Heart right ventricle (tissue), 16 donors: ENCODE data around the gene PYURF. TPM values are rescaled to one million over a fixed set of nuclear protein-coding genes. Genes with fewer than 3 reads are reported as not detected.
"Not testable (repeated sequence)": the region's sequence is repeated elsewhere in the genome, so short reads cannot be mapped to it uniquely, and the experiment has no call there.

Experiments
- ATAC-seq, 8 donors: fragments of 200-7000 bp; cut with Tn5 transposase; one replicate each; pipeline ENCODE4 v1.9.1; 2020; ENCODE audit warnings: mild to moderate bottlenecking in 8 of 8, moderate library complexity in 8 of 8, moderate number of reproducible peaks in 1 of 8
- DNase-seq, 2 donors: peaks; one replicate each; pipeline ENCODE4 v3.0.0-alpha.2; 2020
- H3K27ac ChIP-seq, 10 donors: fragments of 200-600 bp; sonication (generic) in 2 of 10; one replicate each; pipeline versions ENCODE4 v1.5.0 to v1.8.0; 2020 to 2022; ENCODE audit warnings: mild to moderate bottlenecking in 3 of 10
- H3K27me3 ChIP-seq, 7 donors: fragments of 200-600 bp; one replicate each; pipeline ENCODE4 v1.8.0; 2021 to 2022; ENCODE audit warnings: mild to moderate bottlenecking in 2 of 7
- H3K36me3 ChIP-seq, 9 donors: fragments of 200-600 bp; sonication (generic) in 1 of 9; one replicate each; pipeline versions ENCODE4 v1.5.0 to v1.8.0; 2020 to 2022; ENCODE audit warnings: mild to moderate bottlenecking in 2 of 9
- H3K4me1 ChIP-seq, 9 donors: fragments of 200-600 bp; sonication (generic) in 1 of 9; one replicate each; pipeline versions ENCODE4 v1.5.0 to v1.8.0; 2020 to 2022; ENCODE audit warnings: mild to moderate bottlenecking in 4 of 9
- H3K4me3 ChIP-seq, 10 donors: fragments of 200-600 bp; sonication (generic) in 2 of 10; one replicate each; pipeline versions ENCODE4 v1.5.0 to v1.8.0; 2020 to 2022; ENCODE audit warnings: mild to moderate bottlenecking in 7 of 10, moderate library complexity in 2 of 10
- H3K9me3 ChIP-seq, 11 donors: fragments of 200-600 bp in 10 of 11; sonication (generic) in 2 of 11; one replicate each; pipeline versions ENCODE4 v1.5.0 to v1.8.0; 2013 to 2022; ENCODE audit warnings: mild to moderate bottlenecking in 2 of 11, control low read depth in 1 of 11, moderate library complexity in 1 of 11
- WGBS, 2 donors: extraction: QIAGEN DNeasy Blood & Tissue Kit; methylation state at CpG; one replicate each; pipeline ENCODE4 v1.1.7; 2013; ENCODE audit warnings: inconsistent platforms in 1 of 2; 5-methylcytosine and 5-hydroxymethylcytosine counted together
- intact Hi-C, 10 donors: fragments of 100-400 bp; cut with DNase I; formaldehyde crosslinking; loops; one replicate each; pipeline versions ENCODE4 v1.11.1 to v1.14.2; 2022
- polyA plus RNA-seq, 2 donors: library from polyadenylated mRNA; stranded (reverse); fragments of 200-250 nt; gene quantifications; one replicate each; pipeline ENCODE4 v1.2.3, GENCODE V29; 2013
- total RNA-seq, 10 donors: library from RNA; stranded (reverse); fragmentation: NEBNext Ultra II Directional in 3 of 10; extraction: Animal tissue kit (Norgen Biotek cat#: 25700) in 3 of 10; gene quantifications; one replicate each; pipeline versions ENCODE4 v1.2.1 to v1.2.4, GENCODE V29; 2021 to 2023
- TF ChIP-seq, protein P1 (sequence below), 9 donors: fragments of 200-600 bp; sonication (generic) in 2 of 9; IDR thresholded peaks; one replicate each; pipeline versions ENCODE4 v1.5.0 to v1.8.0; 2021 to 2022; ENCODE audit warnings: antibody characterized with exemption in 9 of 9, mild to moderate bottlenecking in 5 of 9, moderate library complexity in 1 of 9
- donor health status: Arrhythmogenic right ventricular cardiomyopathy.
- donor health status: ischemic (EF 13 %, LVEDD 7.1; RV severe dilation, severe dysfunction).
- donor health status: healthy with polysubstance abuse.
- donor health status: DM: no; HTN: yes; CAD: no.
- donor health status: DM: no; HTN: no; CAD: no.
- donor health status: ischemic (EF 25% LVEDD 6.9; RV normal size, moderate dysfunction).
- donor health status: ischemic (EF 25% LVEDD 5.7; RV mildly dilated, moderate dysfunction).
- donor health status: healthy.
- donor health status: DM: yes; HTN: yes; CAD: no.
- donor health status: Ischemic cardiomyopathy.
- donor health status: ischemic (EF 35%, LVEDD 5.7; RV mildly dilated, moderate dysfunction).
- donor health status: nonischemic (EF 11% LVEDD 7.7; RV severe dilation, severe dysfunction).
- donor health status: DM: yes; HTN: yes; CAD: no.
- donor health status: PGD.
- donor health status: ischemic (EF 29% LVEDD 5.4; RV normal size, mild dysfunction).
- donor health status: nonischemic (EF 23%, LVEDD 6.1; RV moderate dilation, normal function).

Gene PYURF
- total and polyA plus RNA-seq, 12 donors = 44.6 to 99.3 (median 49.5) TPM

DNA sequence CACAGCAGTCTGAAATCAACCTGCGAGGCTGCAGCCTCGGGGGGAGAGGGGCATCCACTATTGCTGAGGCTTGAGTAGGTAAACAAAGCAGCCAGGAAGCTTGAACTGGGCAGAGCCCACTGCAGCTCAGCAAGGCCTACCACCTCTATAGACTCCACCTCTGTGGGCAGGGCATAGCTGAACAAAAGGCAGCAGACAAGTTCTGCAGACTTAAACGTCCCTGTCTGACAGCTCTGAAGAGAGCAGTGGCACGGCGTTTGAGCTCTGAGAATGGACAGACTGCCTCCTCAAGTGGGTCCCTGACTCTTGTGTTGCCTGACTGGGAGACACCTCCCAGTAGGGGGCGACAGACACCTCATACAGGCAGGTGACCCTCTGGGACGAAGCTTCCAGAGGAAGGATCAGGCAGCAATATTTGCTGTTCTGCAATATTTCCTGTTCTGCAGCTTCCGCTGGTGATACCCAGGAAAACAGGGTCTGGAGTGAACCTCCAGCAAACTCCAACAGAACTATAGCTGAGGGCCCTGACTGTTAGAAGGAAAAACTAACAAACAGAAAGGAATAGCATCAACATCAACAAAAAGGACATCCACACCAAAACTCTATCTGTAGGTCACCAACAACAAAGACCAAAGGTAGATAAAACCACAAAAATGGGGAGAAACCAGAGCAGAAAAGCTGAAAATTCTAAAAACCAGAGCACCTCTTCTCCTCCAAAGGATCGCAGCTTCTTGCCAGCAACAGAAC, 15.9 kb upstream of the PYURF start:
- not testable (repeated sequence) for H3K36me3 ChIP-seq, H3K27me3 ChIP-seq, H3K4me3 ChIP-seq, H3K27ac ChIP-seq, H3K9me3 ChIP-seq
- intact Hi-C loops = loop anchor here (1.0 to 10.0 kb wide), 7 partner anchors 69 to 485 kb away; no protein-coding TSS in a partner anchor
- ATAC-seq (peak in 1 of 8 donors; percentile 59), DNase-seq (peak; percentile 73 to 75)
- TF ChIP-seq, protein P1, sequence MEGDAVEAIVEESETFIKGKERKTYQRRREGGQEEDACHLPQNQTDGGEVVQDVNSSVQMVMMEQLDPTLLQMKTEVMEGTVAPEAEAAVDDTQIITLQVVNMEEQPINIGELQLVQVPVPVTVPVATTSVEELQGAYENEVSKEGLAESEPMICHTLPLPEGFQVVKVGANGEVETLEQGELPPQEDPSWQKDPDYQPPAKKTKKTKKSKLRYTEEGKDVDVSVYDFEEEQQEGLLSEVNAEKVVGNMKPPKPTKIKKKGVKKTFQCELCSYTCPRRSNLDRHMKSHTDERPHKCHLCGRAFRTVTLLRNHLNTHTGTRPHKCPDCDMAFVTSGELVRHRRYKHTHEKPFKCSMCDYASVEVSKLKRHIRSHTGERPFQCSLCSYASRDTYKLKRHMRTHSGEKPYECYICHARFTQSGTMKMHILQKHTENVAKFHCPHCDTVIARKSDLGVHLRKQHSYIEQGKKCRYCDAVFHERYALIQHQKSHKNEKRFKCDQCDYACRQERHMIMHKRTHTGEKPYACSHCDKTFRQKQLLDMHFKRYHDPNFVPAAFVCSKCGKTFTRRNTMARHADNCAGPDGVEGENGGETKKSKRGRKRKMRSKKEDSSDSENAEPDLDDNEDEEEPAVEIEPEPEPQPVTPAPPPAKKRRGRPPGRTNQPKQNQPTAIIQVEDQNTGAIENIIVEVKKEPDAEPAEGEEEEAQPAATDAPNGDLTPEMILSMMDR (IDR thresholded peaks at IDR 0.05) = peak; percentile 45 to 84 (median 77)
- WGBS, 2 donors = 25 to 26% methylated on average over 9 of the region's 9 CpGs
- H3K4me1 ChIP-seq = peaks cover 0 to 12% (median 5%) of the 10 kb centered on the region in 9 donors

DNA sequence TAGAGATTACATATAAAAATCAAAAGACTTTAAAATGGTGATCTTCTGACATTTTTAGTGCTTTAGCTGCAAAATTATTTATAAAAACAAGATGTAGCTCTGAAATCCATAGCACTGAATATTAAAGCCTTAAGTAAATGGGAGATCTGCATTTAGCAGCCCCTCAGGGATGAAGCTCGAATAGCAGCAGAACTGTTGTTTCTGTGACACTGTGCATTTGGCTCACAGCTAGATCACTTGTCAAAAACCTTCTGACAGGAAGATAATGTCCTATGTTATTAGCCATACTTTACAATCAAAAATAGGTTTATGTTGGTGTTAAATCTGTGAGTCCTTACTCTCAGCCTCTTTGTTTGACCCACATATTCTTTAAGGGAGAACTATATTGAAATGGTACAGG, 14.1 kb upstream of the PYURF start:
- WGBS, 2 donors = 63 to 73% methylated on average over 1 of the region's 1 CpG
- intact Hi-C loops = loop anchor here in 9 of 10 donors (2.0 to 10.0 kb wide), 6 partner anchors 71 to 487 kb away; no protein-coding TSS in a partner anchor
- no peaks in the 10 kb centered on the region for H3K36me3 ChIP-seq
- no peaks in the 10 kb centered on the region for H3K27me3 ChIP-seq
- no peak for DNase-seq
- H3K9me3 ChIP-seq = no peaks in the 10 kb centered on the region
- H3K4me1 ChIP-seq = peaks cover 0 to 12% (median 5%) of the 10 kb centered on the region in 9 donors
- TF ChIP-seq, protein P1 (IDR thresholded peaks at IDR 0.05) = no peak
- H3K27ac ChIP-seq = no peak overlapping the region
- H3K4me3 ChIP-seq = no peak overlapping the region
- ATAC-seq = no peak

DNA sequence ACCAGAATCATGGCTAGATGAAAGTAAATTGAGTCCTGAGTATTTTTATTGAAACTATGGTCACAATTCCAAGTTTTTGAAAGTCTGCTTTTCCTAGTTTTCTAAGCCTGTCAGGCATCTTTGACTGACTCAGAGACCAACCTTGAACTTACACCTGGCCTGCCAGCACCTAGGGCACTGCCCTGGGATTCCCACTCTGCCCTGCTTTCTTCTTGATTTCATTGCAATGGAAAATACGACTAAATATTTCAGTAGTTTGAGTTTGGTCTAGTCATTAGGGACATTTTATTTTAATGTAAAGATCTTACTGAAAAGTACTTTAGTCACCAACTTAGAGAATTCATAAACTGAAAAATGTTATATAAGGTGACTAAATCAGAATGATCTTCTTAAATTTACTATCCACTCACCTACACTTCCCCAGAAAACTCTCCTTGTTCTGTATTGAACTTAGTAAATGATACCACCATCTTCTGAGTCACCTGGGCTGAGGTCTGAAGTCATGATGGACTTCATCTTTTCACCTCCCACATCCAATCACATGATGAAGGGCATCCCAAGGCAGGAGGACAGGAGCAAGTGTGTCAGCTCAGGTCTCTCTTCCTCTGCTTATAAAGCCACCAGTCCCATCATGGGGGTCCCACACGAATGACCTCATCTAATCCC, 11.6 kb upstream of the PYURF start:
- Histone ChIP-seq H3K4me3 (no peak overlapping the region), H3K27ac (no peak overlapping the region), H3K9me3 (no peaks in the 10 kb centered on the region), H3K36me3 (no peaks in the 10 kb centered on the region), H3K4me1 (peaks cover 0 to 12% (median 5%) of the 10 kb centered on the region in 9 donors), H3K27me3 (no peaks in the 10 kb centered on the region)
- DNase-seq (no peak), ATAC-seq (no peak)
- intact Hi-C loops = loop anchor here in 7 of 10 donors (5.0 to 10.0 kb wide), 3 partner anchors 127 to 490 kb away; no protein-coding TSS in a partner anchor
- TF ChIP-seq, protein P1 (IDR thresholded peaks at IDR 0.05) = no peak
- WGBS, 2 donors = 89 to 97% methylated on average over 2 of the region's 2 CpGs

DNA sequence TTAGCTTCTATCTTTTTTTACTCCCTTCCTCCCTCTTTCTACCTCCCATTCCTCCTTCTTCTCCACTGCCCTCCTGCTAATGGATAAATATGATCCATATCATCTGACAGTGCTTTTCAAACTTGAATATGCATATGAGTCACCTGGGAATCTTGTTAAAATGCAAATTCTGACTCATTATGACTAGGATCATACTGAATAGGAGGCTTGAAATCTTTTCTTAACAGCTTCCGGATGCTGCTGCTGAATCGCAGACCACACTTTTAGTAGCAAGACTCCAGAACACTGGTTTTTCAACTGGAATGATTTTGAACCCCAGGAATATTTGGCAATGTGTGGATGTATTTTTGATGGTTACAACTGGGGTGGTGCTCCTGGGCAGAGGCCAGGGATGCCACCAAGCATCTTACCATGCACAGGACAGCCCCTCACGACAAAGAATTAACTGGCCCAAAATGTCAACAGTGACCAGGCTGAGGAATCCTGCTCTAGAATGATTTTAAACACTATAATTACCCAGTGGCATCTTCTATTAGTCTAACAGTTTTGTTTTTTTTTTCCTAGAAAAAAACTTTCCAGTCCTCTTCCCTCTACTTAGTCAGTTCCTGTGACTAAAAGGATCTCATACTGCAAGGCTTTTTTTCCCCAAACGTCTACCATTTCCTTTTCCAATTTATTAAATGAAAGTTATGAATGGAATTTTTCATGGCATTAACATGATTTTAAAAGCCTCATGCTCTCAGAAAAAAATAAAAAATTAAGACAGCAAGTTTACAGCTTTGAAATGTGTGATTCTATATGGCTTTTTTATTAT, 10.6 kb upstream of the PYURF start:
- TF ChIP-seq, protein P1 (IDR thresholded peaks at IDR 0.05) = no peak
- 60 to 71% methylated on average over 4 of the region's 4 CpGs for WGBS, 2 donors
- H3K4me1 ChIP-seq = peaks cover 0 to 7% (median under 1%) of the 10 kb centered on the region in 9 donors
- intact Hi-C loops = loop anchor here in 3 of 10 donors (5.0 to 10.0 kb wide), 2 partner anchors 128 to 491 kb away; no protein-coding TSS in a partner anchor
- no peaks in the 10 kb centered on the region for H3K27me3 ChIP-seq
- H3K36me3 ChIP-seq = no peaks in the 10 kb centered on the region
- ATAC-seq (no peak), DNase-seq (no peak)
- H3K9me3 ChIP-seq = no peaks in the 10 kb centered on the region
- peak overlapping the region in 1 of 10 donors; percentile 15 for H3K27ac ChIP-seq
- no peak overlapping the region for H3K4me3 ChIP-seq
